HG02885 (cell line): ENCODE data around the gene ADGRA1.

Experiments used
- ATAC-seq: cut with Tn5 transposase; IDR thresholded peaks from one replicate; pipeline ENCODE4 v1.9.1; 2021; ENCODE audit warnings: mild to moderate bottlenecking; ENCODE audit not compliant: unreplicated experiment, poor library complexity

The ADGRA1 gene

GRCh38 chr10:133072196-133072595 is 15.5 kb upstream of the ADGRA1 start:
- no peak for ATAC-seq

- no peak for ATAC-seq
Observed at GRCh38 chr10:133072720-133073390, 14.9 kb upstream of the ADGRA1 start.

- no peak for ATAC-seq
Observed at GRCh38 chr10:133075346-133076137, 12.2 kb upstream of the ADGRA1 start.

DNA sequence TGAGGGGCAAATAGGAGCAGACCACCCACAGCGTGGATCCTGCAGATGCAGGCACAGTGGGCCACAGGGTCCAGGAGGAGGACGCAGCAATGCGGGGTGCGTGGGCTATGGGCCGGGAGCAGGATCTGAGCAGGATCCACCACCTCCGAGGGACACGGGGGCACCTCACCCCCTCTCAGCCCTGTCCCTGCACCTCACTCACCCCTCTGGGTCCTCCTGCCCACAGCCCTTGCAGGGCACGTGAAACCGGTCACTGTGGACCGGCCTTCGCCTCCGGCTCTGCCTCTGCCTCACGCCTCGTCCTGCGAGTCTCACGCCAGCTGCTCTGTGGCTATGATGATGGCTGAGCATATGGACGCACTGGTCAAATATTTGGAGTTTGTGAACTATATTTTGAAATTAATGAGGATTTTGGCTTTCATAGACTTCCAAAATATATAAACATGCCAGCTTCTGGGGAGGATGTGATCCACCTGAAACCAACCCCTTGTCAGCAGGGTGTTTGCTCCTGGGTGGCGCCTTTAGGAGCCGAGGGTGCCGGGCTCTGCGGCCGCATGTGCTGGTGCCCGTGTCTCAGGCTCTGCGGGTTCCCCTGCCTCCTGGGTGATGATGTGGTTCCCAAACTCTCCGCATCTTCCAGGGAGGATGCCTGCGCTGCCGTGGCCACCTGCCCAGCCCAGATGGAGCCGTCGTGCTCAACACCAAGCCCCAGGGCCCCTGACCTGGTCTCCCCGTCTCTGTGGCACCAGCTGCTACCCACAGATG is 11.3 kb upstream of the ADGRA1 start:
- ATAC-seq = no peak

GRCh38 chr10:133079836-133080682 is 7.7 kb upstream of the ADGRA1 start:
- ATAC-seq = no peak

- ATAC-seq = no peak
Observed at GRCh38 chr10:133080683-133081040, 7.1 kb upstream of the ADGRA1 start.

- ATAC-seq = no peak
Observed at GRCh38 chr10:133081636-133082035, 6.1 kb upstream of the ADGRA1 start.

DNA sequence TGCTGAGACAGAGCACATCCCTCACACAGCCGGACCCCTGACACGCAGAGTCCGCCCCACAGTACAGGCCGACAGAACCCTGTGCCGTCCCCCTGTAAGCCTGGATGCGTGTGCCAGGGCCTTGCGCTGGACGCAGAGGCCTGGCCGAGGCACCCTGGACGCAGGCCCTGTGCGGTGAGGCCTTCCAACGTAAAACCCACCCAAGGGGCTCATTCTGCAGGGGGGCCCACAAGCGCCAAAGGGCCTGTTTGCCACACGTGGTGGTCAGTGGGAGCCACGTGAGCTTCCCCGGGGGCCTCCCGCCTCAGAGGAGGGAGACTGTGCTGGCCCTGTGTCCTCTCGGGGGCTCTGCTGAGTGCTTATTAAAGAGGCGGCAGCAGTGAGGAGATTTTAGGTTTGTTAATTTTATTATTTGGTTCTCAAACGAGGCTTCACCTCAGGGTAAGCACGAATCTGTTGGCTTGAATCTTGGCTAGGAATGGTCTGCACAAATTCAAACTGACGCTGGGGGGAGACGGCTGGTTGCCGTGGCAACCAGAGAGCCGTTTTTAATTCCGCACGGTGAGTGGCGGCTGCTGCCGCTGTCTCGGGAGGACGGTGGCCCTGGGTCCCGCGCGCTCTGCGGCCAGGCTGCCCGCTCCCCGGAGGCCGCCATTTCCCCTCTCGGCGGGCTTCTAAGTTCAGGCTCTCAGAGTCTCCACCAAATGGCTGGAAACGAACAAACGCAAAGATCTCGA is 4.9 kb upstream of the ADGRA1 start:
- ATAC-seq = no peak

- no peak for ATAC-seq
Observed at GRCh38 chr10:133083422-133084100, 4.2 kb upstream of the ADGRA1 start.

GRCh38 chr10:133084491-133084890 is 3.2 kb upstream of the ADGRA1 start:
- ATAC-seq = no peak

DNA sequence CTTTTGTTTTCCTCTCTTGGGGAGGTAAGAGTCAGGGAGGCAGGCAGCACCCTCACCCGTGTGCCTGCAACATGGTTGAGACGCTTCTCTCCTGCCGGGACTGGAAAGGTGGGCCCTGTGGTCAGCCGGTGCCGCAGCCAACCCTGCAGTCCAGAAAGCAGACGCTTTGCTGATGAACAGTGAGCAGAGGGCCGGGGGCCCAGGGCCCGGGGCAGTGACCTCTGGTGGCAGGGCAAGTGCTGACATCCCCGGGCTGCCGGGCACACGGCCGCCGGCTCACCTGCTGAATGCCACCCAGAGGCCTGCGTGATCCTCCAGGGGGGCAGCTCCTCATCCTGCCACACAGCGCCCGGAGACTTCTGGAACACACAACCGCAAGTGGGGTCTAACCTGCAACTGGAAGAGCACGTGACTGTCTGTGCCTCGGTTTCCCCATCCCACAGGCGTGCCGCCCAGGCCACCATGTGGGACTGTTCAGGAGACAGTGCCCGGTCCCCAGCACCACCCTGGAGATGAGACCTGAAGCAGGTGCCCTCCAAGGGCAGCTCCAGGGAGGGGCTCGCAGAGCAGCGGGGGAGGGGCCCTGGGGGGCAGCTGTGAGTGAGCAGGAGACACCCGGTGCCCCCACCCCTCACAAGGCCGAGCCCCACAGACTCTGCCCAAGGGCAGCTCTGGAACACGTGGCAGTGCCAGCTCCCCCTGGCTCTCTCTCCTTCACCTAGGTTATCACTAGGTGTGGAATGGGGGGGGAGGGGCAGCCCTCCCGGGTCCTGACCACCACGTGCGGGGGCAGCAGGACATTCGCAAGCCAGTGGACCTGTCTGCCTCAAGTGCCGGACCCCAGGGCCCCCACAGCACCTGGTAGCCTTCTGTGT is 2.2 kb upstream of the ADGRA1 start:
- no peak for ATAC-seq

DNA sequence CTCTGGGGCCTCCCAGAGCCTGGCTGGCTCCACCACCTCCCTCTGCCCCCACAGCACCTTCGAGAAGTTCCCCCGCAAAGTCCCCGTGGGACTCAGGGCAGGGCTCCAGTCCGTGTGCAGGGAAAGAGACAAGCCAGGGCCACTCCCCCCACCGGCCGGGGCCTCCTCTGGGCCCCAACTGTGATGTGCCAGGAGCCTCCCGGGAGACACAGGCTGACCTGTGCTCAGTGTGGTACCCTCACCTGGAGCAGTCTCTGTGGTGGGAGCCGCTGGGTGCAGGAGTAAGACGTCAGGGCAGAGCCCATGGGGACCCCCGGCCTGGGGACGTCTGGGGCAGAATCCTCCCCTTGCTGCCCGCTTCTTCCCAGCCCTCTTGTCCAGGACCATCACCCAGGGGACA is 1.5 kb upstream of the ADGRA1 start:
- ATAC-seq = no peak

DNA sequence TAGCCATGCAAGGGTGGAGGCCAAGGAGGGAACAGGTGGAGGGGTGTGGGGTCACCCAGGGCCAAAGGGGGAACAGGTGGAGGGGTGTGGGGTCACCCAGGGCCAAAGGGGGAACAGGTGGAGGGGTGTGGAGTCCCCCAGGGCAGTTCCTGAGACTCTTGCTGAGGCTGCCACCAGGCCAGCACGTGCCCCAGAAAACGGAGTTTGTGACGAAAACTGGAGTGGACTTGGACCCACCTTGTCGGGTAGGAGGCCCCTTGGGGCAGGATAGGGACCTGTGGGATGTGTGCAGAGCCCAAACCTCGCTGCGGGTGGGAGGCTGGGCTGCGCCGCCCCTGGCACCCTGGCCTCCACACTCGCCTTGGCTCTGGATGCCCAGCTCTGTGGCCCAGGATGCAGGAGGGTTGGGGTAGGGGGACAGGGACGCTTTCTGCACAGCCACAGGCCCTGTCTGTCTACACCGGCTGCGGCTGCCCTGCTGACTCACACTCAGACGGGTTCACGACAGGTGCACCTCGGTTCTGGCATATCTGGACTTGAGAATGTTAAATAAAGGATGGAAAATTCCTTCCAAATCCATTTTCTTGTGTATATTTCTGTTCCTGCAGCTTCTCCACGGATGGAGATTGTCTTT is 562 bp upstream of the ADGRA1 start:
- no peak for ATAC-seq

DNA sequence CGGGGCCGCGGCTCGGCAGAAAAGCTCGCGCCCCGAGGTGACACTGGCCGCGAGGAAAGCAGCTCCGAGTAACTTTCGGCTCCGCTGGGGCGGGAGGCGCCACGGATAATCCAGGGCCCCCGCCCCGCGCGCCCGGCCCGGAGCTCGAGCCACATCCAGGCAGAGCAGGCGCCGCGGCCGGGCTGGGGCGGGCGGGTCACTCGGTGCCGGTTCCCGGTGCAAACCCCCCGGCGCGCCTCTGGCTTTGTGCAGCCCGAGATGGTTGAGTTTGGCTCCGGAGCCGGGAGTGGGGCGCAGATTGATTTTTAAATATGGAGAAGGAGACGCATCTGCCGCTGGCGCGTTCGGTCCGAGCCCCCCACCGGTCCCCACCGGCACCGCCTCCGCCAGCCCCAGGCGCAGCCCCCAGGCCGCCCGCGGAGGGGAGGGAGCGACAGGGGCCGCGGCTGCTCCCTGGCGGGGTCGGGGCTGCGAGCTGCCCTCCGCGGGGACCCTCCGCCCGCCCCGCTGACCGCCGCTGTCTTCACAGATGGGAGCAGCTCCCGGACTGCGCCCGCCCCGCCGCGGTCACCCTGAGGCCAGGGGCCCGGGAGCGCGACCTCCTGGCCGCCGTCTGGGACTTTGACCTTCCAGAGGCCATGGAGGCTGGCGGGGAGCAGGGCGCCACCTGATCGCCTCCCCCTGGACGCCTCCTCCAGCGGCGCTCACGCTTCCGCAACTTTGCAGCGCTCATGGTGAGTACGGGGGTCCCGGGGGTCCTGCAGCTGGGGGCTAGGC is 643 bp downstream of the ADGRA1 start:
- no peak for ATAC-seq

- no peak for ATAC-seq
Observed at GRCh38 chr10:133088956-133089800, 1.5 kb downstream of the ADGRA1 start.

- no peak for ATAC-seq
Observed at GRCh38 chr10:133090101-133090500, 2.4 kb downstream of the ADGRA1 start.
